Keratinocyte (primary cell): ENCODE results near the gene PRKCD. TPM values are rescaled to one million over a fixed set of nuclear protein-coding genes. Genes with fewer than 3 reads are reported as not detected.

Experiments
- DNase-seq: peaks from one replicate; pipeline ENCODE4 v3.0.0-alpha.2; 2011; ENCODE audit warnings: low read depth, missing footprints, low spot score
- FAIRE-seq: peaks from 2 replicates; lab custom pipeline; 2011; peaks lifted over from hg19 to GRCh38; lab: Jason Lieb, UNC
- H2AFZ ChIP-seq: 2 replicates; pipeline ENCODE4 v1.6.0; 2012; ENCODE audit warnings: low read length, control low read depth, inconsistent platforms; ENCODE audit not compliant: control insufficient read depth
- H3K27ac ChIP-seq: 2 replicates; pipeline ENCODE4 v1.5.1; 2011; ENCODE audit warnings: low read length; ENCODE audit not compliant: control insufficient read depth, insufficient read depth
- H3K27me3 ChIP-seq: 3 replicates; pipeline ENCODE4 v1.6.0; 2011; ENCODE audit warnings: low read length; ENCODE audit not compliant: control insufficient read depth, insufficient read depth; ENCODE audit errors: extremely low read depth
- H3K36me3 ChIP-seq, 2 experiments: 2 replicates in 1 of 2; 3 replicates in 1 of 2; pipeline ENCODE4 v1.5.1; 2011; ENCODE audit warnings: low read length in 2 of 2, mild to moderate bottlenecking in 1 of 2; ENCODE audit not compliant: control insufficient read depth in 2 of 2, insufficient read depth in 2 of 2; ENCODE audit errors: extremely low read depth in 1 of 2
- H3K4me1 ChIP-seq: 3 replicates; pipeline ENCODE4 v1.5.1; 2011; ENCODE audit warnings: low read length; ENCODE audit not compliant: control insufficient read depth, insufficient read depth; ENCODE audit errors: extremely low read depth
- H3K4me2 ChIP-seq: 3 replicates; pipeline ENCODE4 v1.6.0; 2011; ENCODE audit warnings: low read depth, low read length; ENCODE audit not compliant: control insufficient read depth, insufficient read depth; ENCODE audit errors: extremely low read depth
- H3K4me3 ChIP-seq, 3 experiments: fragments of 200-600 bp in 1 of 3; sonication (generic) in 1 of 3; 2 replicates in 2 of 3; 3 replicates in 1 of 3; pipeline ENCODE4 v1.5.1; 2011 to 2016; ENCODE audit warnings: low read length in 3 of 3, mild to moderate bottlenecking in 3 of 3, control low read depth in 2 of 3, inconsistent platforms in 1 of 3, low read depth in 1 of 3, mixed read lengths in 1 of 3, mixed run types in 1 of 3, moderate library complexity in 1 of 3; ENCODE audit not compliant: control insufficient read depth in 2 of 3, insufficient read depth in 2 of 3; ENCODE audit errors: extremely low read depth in 1 of 3
- H3K79me2 ChIP-seq: 2 replicates; pipeline ENCODE4 v1.6.0; 2012; ENCODE audit warnings: low read length; ENCODE audit not compliant: control insufficient read depth, insufficient read depth
- H3K9ac ChIP-seq: 3 replicates; pipeline ENCODE4 v1.6.0; 2011; ENCODE audit warnings: low read length; ENCODE audit not compliant: control insufficient read depth, insufficient read depth; ENCODE audit errors: extremely low read depth
- H3K9me1 ChIP-seq: 3 replicates; pipeline ENCODE4 v1.6.0; 2011; ENCODE audit warnings: low read length; ENCODE audit not compliant: control insufficient read depth, insufficient read depth; ENCODE audit errors: extremely low read depth
- H3K9me3 ChIP-seq: 2 replicates; pipeline ENCODE4 v1.5.1; 2012; ENCODE audit warnings: low read depth, low read length; ENCODE audit not compliant: control insufficient read depth
- H4K20me1 ChIP-seq: 3 replicates; pipeline ENCODE4 v1.6.0; 2011; ENCODE audit warnings: low read length; ENCODE audit not compliant: control insufficient read depth, insufficient read depth; ENCODE audit errors: extremely low read depth
- CTCF ChIP-seq, 3 experiments: IDR thresholded peaks in 1 of 3; conservative IDR thresholded peaks in 1 of 3; optimal IDR thresholded peaks in 1 of 3; 2 replicates in 2 of 3; 3 replicates in 1 of 3; pipeline versions ENCODE3 to v1.5.1; 2011; ENCODE audit warnings: low read length in 3 of 3, mild to moderate bottlenecking in 3 of 3, moderate library complexity in 2 of 3, control low read depth in 1 of 3, inconsistent platforms in 1 of 3; ENCODE audit not compliant: insufficient read depth in 2 of 3; ENCODE audit errors: extremely low read depth in 1 of 3
- EZH2 ChIP-seq: IDR thresholded peaks from one replicate; pipeline ENCODE4 v1.6.1; 2012; ENCODE audit warnings: inconsistent platforms, mild to moderate bottlenecking, low read length, moderate library complexity
- dilution Hi-C: fragments of 300-500 bp; cut with MboI; formaldehyde crosslinking; loops from one replicate; pipeline ENCODE4 v1.7.0; 2020; ENCODE audit warnings: low sequenced_read_pairs; ENCODE audit not compliant: extremely low pct_ligation_motif_present
- polyA plus RNA-seq, 5 experiments: library from polyadenylated mRNA; depleted of rRNA in 3 of 5; stranded (reverse) in 3 of 5; stranded (forward) in 1 of 5; unstranded in 1 of 5; fragments of >200 nt; gene quantifications; 1 replicate in 1 of 5; 2 replicates in 3 of 5; 3 replicates in 1 of 5; pipeline versions ENCODE4 v1.2.1 to v1.2.3, GENCODE V29; 2011 to 2012; ENCODE audit warnings: missing spikeins in 2 of 5, low read depth in 1 of 5, low replicate concordance in 1 of 5

Gene PRKCD
- polyA plus RNA-seq, 1 donor (not counting 4 experiments of a cell fraction or from before 2014, with no cell fraction given) = 25.1 TPM

GRCh38 chr3:53129344-53129743 lies 31.7 kb upstream of the PRKCD start:
- peaks cover 19% of the 10 kb centered on the region for H3K4me1 ChIP-seq
- H3K9ac ChIP-seq = peak overlapping the region; percentile 92
- H3K36me3 ChIP-seq = peaks cover 8 to 10% of the 10 kb centered on the region in 2 experiments
- no peak overlapping the region for H2AFZ ChIP-seq
- H3K4me2 ChIP-seq = peak overlapping the region; percentile 96
- TF ChIP-seq CTCF (optimal IDR thresholded peaks at IDR 0.05 in 1 of 3, IDR thresholded peaks at IDR 0.05 in 1 of 3, conservative IDR thresholded peaks at IDR 0.05 in 1 of 3; ENCODE audit: extremely low read depth in 1 of 3, insufficient read depth in 2 of 3, low read length in 3 of 3) (no peak), EZH2 (no peak)
- no peaks in the 10 kb centered on the region for H4K20me1 ChIP-seq
- H3K9me1 ChIP-seq = no peaks in the 10 kb centered on the region
- dilution Hi-C loops = no loop called here
- H3K27me3 ChIP-seq = no peaks in the 10 kb centered on the region
- peak overlapping the region; percentile 95 for H3K27ac ChIP-seq
- H3K4me3 ChIP-seq = peak overlapping the region; percentile 86 to 98 (median 90)
- no peaks in the 10 kb centered on the region for H3K9me3 ChIP-seq
- DNase-seq (no peak), FAIRE-seq (no peak)
- H3K79me2 ChIP-seq = peaks cover 20% of the 10 kb centered on the region

- Histone ChIP-seq H3K36me3 (peaks cover 4 to 7% of the 10 kb centered on the region in 2 experiments), H3K9me3 (no peaks in the 10 kb centered on the region), H3K79me2 (peaks cover 20% of the 10 kb centered on the region), H2AFZ (peak within 1 kb of the TSS; percentile 91), H3K9me1 (no peaks in the 10 kb centered on the region), H3K27ac (peak within 1 kb of the TSS; percentile 95), H3K4me2 (peak within 1 kb of the TSS; percentile 96), H3K4me1 (peaks cover 19% of the 10 kb centered on the region), H3K9ac (peak within 1 kb of the TSS; percentile 92), H3K4me3 (peak within 1 kb of the TSS; percentile 86 to 98 (median 90)), H4K20me1 (no peaks in the 10 kb centered on the region), H3K27me3 (no peaks in the 10 kb centered on the region)
- DNase-seq (no peak), FAIRE-seq (peak; percentile 55)
- dilution Hi-C loops = no loop called here
- TF ChIP-seq CTCF (optimal IDR thresholded peaks at IDR 0.05 in 1 of 3, IDR thresholded peaks at IDR 0.05 in 1 of 3, conservative IDR thresholded peaks at IDR 0.05 in 1 of 3; ENCODE audit: extremely low read depth in 1 of 3, insufficient read depth in 2 of 3, low read length in 3 of 3) (peak in 1 of 3 experiments; percentile 7), EZH2 (no peak)
Measured at GRCh38 chr3:53130179-53131061, 30.6 kb upstream of the PRKCD start, which contains the start of gene RFT1. Gene RFT1 (minus strand): TSS chr3:53130435. CDS start chr3:53130400, 35 bp downstream.
